ENCODE data around the gene DUOXA1. TPM values are rescaled to one million over a fixed set of nuclear protein-coding genes. Genes with fewer than 3 reads are reported as not detected.

The DUOXA1 gene
- total RNA-seq, 1 experiment from 2014 or later, result 0.09 TPM

DNA sequence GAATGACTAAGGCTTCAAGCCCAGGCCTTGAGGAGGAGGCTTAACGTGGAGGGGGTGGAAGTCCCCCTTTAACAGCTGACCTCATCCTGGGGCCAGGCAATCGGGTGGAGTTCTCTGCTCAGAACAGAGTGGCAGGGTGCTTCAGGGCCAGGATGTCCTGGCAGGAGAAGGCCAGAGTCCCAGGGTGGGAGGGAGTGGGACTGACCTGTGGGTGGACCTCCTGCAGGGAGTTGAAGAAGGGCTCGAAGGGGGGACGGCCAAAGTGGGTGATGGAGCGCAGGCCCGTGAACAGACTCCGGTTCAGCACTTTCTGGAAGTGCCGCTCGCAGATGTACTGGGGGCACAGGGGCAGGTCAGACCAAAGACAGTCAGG lies 35.3 kb downstream of the DUOXA1 start (continued):
- TF ChIP-seq HMGA2 (CRISPR knock-in tag; IDR thresholded peaks at IDR 0.05), result no peak

DNA sequence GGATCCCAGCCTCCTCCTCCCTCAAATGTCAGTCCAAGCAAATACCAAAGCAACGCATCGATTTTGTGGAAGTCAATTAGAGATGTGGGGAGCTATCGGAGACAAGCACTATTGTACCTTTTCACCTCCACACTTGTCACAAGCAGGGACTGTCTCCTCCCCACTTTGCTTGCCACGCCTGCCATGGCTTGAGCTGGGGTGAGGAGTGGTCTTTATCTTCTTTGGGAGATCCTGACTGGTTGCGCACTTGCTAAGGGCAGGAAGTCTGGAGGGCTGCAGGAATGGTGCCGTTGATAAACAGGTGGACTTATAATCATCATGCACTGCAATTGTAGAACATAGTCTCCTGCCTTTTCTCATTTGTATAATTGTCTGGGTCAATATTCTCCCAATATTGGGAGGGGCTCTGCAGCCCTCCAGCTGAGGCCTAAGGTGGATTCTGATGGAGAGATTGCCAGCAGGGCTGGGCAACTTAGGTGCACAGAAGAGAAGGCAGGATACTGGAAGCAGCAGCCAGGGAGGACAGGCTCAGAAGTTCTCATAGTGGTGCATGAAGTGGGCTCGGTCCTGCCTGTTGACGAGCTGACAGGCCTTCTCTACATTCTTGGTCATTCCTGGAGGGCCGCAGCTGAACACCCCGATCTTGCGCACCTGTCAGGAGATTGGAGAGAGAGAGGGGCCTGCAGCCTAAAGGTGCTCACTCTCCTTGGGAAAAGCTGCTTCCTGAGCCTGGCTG lies 35.9 kb downstream of the DUOXA1 start:
- TF ChIP-seq MYBL2 (CRISPR knock-in tag; IDR thresholded peaks at IDR 0.05) (no peak), ESRRA (CRISPR knock-in tag; IDR thresholded peaks at IDR 0.05; ENCODE audit: borderline replicate concordance) (no peak)
- Mint-ChIP-seq H3K9me3 (no peaks in the 10 kb centered on the region), H3K4me1 (no peaks in the 10 kb centered on the region), H3K27ac (no peak overlapping the region), H3K4me3 (no peak overlapping the region), H3K36me3 (no peaks in the 10 kb centered on the region), H3K27me3 (ENCODE audit: low read depth) (peaks cover 16% of the 10 kb centered on the region)
- CTCF ChIA-PET, result interaction anchor here (3.3 kb wide), 1 partner anchor 24 kb away, joined by 14 read pairs; no protein-coding TSS in a partner anchor
- POLR2A ChIA-PET, result no interaction called here
- no peak for ATAC-seq
- DNase-seq (ENCODE audit: low spot score), result no peak

DNA sequence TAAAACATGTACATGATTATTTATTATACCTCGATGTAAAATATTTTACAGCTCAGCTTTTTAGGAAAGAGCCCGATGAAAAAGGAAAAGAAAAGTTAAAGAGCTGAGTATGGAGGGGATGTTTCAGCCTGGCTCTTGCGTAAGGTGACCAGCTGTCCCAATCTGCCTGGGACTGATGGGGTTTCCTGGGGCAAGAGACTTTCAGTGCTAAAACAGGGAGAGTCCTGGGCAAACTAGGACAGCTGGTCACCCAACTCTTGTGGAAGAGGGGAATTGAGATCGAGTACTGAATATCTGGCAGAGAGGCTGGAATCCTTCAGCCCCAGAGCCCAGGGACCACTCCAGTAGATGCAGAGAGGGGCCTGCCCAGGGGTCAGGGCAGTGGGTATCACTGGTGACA lies 36.7 kb downstream of the DUOXA1 start:
- Mint-ChIP-seq H3K4me3 (no peak overlapping the region), H3K4me1 (no peaks in the 10 kb centered on the region), H3K9me3 (no peaks in the 10 kb centered on the region), H3K36me3 (no peaks in the 10 kb centered on the region), H3K27ac (no peak overlapping the region), H3K27me3 (ENCODE audit: low read depth) (peaks cover 16% of the 10 kb centered on the region)
- DNase-seq (ENCODE audit: low spot score), result no peak
- no peak for TF ChIP-seq FOXP1 (CRISPR knock-in tag; IDR thresholded peaks at IDR 0.05; ENCODE audit: borderline replicate concordance)
- TF ChIP-seq, protein P1, sequence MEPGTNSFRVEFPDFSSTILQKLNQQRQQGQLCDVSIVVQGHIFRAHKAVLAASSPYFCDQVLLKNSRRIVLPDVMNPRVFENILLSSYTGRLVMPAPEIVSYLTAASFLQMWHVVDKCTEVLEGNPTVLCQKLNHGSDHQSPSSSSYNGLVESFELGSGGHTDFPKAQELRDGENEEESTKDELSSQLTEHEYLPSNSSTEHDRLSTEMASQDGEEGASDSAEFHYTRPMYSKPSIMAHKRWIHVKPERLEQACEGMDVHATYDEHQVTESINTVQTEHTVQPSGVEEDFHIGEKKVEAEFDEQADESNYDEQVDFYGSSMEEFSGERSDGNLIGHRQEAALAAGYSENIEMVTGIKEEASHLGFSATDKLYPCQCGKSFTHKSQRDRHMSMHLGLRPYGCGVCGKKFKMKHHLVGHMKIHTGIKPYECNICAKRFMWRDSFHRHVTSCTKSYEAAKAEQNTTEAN (CRISPR knock-in tag; IDR thresholded peaks at IDR 0.05), result no peak
- TF ChIP-seq IRF2 (CRISPR knock-in tag; IDR thresholded peaks at IDR 0.05; ENCODE audit: borderline replicate concordance, low read depth), result no peak
- TF ChIP-seq, protein P2, sequence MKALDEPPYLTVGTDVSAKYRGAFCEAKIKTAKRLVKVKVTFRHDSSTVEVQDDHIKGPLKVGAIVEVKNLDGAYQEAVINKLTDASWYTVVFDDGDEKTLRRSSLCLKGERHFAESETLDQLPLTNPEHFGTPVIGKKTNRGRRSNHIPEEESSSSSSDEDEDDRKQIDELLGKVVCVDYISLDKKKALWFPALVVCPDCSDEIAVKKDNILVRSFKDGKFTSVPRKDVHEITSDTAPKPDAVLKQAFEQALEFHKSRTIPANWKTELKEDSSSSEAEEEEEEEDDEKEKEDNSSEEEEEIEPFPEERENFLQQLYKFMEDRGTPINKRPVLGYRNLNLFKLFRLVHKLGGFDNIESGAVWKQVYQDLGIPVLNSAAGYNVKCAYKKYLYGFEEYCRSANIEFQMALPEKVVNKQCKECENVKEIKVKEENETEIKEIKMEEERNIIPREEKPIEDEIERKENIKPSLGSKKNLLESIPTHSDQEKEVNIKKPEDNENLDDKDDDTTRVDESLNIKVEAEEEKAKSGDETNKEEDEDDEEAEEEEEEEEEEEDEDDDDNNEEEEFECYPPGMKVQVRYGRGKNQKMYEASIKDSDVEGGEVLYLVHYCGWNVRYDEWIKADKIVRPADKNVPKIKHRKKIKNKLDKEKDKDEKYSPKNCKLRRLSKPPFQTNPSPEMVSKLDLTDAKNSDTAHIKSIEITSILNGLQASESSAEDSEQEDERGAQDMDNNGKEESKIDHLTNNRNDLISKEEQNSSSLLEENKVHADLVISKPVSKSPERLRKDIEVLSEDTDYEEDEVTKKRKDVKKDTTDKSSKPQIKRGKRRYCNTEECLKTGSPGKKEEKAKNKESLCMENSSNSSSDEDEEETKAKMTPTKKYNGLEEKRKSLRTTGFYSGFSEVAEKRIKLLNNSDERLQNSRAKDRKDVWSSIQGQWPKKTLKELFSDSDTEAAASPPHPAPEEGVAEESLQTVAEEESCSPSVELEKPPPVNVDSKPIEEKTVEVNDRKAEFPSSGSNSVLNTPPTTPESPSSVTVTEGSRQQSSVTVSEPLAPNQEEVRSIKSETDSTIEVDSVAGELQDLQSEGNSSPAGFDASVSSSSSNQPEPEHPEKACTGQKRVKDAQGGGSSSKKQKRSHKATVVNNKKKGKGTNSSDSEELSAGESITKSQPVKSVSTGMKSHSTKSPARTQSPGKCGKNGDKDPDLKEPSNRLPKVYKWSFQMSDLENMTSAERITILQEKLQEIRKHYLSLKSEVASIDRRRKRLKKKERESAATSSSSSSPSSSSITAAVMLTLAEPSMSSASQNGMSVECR (CRISPR knock-in tag; IDR thresholded peaks at IDR 0.05; ENCODE audit: borderline replicate concordance), result no peak
- no peak for TF ChIP-seq ZNF138 (CRISPR knock-in tag; conservative IDR thresholded peaks at IDR 0.05)
- TF ChIP-seq ZBTB21 (CRISPR knock-in tag; IDR thresholded peaks at IDR 0.05; ENCODE audit: borderline replicate concordance), result no peak
- TF ChIP-seq, protein P3, sequence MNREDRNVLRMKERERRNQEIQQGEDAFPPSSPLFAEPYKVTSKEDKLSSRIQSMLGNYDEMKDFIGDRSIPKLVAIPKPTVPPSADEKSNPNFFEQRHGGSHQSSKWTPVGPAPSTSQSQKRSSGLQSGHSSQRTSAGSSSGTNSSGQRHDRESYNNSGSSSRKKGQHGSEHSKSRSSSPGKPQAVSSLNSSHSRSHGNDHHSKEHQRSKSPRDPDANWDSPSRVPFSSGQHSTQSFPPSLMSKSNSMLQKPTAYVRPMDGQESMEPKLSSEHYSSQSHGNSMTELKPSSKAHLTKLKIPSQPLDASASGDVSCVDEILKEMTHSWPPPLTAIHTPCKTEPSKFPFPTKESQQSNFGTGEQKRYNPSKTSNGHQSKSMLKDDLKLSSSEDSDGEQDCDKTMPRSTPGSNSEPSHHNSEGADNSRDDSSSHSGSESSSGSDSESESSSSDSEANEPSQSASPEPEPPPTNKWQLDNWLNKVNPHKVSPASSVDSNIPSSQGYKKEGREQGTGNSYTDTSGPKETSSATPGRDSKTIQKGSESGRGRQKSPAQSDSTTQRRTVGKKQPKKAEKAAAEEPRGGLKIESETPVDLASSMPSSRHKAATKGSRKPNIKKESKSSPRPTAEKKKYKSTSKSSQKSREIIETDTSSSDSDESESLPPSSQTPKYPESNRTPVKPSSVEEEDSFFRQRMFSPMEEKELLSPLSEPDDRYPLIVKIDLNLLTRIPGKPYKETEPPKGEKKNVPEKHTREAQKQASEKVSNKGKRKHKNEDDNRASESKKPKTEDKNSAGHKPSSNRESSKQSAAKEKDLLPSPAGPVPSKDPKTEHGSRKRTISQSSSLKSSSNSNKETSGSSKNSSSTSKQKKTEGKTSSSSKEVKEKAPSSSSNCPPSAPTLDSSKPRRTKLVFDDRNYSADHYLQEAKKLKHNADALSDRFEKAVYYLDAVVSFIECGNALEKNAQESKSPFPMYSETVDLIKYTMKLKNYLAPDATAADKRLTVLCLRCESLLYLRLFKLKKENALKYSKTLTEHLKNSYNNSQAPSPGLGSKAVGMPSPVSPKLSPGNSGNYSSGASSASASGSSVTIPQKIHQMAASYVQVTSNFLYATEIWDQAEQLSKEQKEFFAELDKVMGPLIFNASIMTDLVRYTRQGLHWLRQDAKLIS (CRISPR knock-in tag; IDR thresholded peaks at IDR 0.05; ENCODE audit: borderline replicate concordance), result no peak
- TF ChIP-seq, protein P4, sequence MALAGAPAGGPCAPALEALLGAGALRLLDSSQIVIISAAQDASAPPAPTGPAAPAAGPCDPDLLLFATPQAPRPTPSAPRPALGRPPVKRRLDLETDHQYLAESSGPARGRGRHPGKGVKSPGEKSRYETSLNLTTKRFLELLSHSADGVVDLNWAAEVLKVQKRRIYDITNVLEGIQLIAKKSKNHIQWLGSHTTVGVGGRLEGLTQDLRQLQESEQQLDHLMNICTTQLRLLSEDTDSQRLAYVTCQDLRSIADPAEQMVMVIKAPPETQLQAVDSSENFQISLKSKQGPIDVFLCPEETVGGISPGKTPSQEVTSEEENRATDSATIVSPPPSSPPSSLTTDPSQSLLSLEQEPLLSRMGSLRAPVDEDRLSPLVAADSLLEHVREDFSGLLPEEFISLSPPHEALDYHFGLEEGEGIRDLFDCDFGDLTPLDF (CRISPR knock-in tag; IDR thresholded peaks at IDR 0.05), result no peak
- TF ChIP-seq PRRX2 (CRISPR knock-in tag; IDR thresholded peaks at IDR 0.05), result no peak
- TF ChIP-seq SMAD4 (CRISPR knock-in tag; IDR thresholded peaks at IDR 0.05), result no peak
- TF ChIP-seq, protein P5, sequence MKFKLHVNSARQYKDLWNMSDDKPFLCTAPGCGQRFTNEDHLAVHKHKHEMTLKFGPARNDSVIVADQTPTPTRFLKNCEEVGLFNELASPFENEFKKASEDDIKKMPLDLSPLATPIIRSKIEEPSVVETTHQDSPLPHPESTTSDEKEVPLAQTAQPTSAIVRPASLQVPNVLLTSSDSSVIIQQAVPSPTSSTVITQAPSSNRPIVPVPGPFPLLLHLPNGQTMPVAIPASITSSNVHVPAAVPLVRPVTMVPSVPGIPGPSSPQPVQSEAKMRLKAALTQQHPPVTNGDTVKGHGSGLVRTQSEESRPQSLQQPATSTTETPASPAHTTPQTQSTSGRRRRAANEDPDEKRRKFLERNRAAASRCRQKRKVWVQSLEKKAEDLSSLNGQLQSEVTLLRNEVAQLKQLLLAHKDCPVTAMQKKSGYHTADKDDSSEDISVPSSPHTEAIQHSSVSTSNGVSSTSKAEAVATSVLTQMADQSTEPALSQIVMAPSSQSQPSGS (CRISPR knock-in tag; IDR thresholded peaks at IDR 0.05; ENCODE audit: borderline replicate concordance, low read depth), result no peak
- TF ChIP-seq ZNF317 (CRISPR knock-in tag; IDR thresholded peaks at IDR 0.05; ENCODE audit: borderline replicate concordance, low read depth), result no peak
- TF ChIP-seq NR3C1 (CRISPR knock-in tag; conservative IDR thresholded peaks at IDR 0.05; ENCODE audit: low read depth), result no peak
- CTCF ChIA-PET, result interaction anchor here (1.2 to 3.3 kb wide), 2 partner anchors 17 to 25 kb away, joined by 3 to 14 read pairs; no protein-coding TSS in a partner anchor
- POLR2A ChIA-PET, result no interaction called here
- no peak for ATAC-seq
